GM18858 (cell line): ENCODE data around the gene ZPR1.

Source experiments
- ATAC-seq: cut with Tn5 transposase; IDR thresholded peaks from one replicate; pipeline ENCODE4 v1.9.1; 2021; ENCODE audit not compliant: unreplicated experiment

The ZPR1 gene

DNA sequence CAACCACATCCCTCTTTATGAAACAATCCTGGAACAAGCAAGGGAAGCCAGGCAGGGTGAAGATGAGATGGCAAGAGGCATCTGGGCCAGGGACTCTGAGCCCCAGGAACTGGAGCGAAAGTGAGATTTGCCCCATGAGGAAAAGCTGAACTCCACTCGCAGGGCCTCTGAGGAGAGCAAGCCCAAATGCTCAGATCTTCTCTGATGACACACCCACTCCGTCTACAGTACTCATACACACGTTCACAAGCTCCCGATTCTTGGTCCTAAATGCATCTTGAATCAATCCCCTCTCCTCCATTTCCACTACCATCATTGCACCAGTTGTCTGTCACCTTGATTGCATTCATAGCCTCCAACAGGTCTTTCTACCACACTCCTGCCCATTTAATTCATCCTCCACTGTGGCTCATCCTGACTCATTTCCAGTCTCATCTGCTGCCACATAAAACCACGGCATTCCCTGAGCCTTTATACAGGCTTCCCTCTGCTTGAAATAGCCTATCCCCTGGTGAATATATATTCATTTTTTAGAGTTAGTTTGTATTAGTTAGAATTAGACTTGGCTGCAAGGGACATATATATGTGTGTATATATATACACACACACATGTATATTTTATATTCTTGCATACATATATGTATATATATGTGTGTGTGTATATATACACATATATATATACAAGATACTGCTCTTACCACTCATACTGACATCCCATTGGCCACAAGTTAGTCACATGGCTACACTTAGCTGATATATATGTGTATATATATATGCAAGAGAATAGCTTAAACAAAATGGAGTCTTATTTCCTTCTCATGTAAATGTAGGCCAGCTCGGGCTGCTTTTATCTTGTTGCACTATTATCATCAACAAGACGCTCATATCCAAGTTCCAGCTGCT, 5.3 kb upstream of the ZPR1 start:
- no peak for ATAC-seq

DNA sequence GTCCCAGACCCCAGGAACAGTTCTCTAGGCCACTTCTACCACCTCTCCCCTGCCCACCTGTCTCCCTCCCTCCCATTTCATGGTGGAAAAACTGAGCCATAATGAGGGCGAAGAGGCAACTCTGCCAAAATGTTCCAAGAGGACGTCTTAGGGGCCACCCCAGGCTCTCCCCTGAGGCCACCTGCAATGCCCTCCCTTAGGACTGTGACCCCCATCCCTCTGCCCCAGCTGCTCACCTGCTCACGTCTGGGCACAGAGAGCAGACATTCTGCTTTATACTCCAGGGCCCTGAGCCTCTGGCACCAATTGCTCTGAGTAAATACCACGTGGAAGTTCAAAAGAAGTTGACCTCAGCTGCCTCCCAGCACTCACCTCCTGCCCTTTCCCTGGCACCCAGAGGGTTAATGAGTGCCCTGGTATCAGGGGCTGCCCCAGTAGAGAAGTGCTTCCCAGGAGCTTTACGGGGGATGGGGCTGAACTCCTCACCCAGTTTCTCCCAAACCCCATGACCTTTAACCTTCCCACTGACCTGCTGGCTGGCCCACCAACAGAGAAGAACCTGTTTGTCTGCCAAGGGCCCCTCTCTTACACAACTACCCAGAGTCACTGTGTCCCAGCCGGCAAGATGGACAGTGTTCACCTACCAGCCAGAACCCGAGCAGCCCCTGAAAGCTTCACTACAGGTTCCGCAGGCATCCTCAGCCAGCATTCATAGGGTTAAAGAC, 4.5 kb upstream of the ZPR1 start:
- ATAC-seq, result no peak

DNA sequence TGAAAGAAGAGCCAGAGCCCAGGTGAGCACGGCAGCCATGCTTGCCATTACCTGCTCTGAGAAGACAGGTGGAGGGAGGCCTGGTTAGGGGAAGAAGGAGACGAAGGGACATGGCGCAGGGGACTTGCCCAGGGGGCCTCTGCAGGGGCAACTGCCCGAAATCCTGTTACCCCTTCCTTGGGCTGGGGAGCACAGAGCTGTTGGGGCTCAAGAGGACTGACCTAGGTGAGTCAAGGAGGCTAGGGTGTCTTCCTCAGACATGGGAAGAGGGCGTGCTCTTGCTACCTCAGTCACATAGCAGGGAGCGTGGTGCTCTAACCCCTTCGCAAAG, 4.0 kb upstream of the ZPR1 start, which contains the start of gene APOA5:
TSS of gene APOA5 (minus strand) at position 67 of the 331 bp plus-strand sequence. CDS start at position 48, 19 bp downstream.
- no peak for ATAC-seq

DNA sequence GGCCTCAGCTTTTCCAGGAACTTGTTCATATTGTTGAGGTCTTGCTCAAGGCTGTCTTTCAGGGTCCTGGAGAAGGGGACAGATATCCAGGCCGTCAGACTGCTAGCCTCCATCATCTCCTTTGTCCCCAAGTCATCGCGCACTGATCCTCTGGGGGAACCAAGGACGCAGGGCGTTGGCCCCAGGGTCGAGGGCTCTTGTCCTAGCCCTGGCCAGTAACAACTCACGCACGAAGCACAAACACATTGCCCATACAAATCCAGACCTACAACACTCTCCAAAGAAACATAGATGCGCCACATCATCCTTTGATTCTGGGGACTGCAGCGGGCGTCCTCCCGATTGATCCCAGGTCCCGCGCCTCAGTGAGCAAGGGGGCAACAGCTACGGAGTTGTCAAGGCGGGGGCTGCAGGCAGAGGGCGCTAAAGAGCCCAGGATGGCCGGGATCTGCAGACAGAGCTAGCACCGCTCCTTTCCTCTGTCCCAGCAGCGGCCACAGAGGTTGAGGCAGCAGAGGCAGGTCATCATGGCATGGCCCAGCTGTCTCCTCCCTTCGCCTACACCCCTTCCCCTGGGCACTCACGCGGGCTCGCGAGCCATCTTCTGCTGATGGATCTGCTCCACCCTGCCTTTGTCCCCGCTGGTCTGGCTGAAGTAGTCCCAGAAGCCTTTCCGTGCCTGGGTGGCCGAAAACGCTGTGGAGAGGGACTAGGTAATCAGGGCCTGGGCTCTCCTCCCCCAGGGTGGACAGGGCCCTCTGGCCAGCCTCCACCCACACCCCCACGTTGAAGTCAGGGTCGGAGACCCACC, 3.4 kb upstream of the ZPR1 start:
- ATAC-seq, result no peak

DNA sequence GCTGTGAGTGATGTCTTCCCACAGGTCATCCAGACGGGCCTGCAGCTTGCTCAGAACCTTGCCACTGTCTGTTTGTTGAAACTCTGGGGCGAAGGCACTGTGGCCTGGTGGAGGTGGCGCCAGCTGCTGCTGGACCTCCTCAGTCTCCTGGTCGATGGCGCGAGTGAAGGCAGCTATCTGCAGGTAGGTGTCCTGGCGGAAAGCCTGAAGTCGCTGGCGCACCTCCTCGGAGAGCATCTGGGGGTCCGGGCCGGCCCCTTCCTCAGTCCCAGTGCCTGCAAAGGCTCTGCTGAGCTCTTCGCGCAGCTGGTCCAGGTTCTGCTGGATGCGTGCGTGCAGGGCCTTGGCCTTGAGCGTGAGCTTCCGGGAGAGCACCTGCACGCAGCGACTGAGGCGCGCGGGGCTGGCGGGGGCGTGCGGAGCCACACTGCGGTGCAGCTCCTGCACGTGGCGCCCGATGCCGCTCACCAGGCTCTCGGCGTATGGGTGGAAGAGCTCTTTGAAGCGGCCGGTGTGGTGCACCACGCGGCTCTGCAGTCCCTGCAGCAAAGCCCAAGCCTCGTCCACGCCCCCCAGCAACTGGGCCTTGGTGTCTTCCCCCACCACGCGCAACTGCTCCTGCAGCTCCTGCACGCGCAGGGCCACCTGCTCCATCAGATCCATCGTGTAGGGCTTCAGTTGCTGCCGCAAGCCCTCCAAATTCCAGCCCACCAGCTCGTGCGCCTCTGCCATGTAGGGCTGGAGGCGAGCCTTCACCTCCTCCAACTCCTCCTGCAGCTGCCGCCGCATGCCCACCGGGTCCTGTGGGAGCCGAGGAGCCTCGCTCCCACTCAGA, 2.6 kb upstream of the ZPR1 start:
- no peak for ATAC-seq

DNA sequence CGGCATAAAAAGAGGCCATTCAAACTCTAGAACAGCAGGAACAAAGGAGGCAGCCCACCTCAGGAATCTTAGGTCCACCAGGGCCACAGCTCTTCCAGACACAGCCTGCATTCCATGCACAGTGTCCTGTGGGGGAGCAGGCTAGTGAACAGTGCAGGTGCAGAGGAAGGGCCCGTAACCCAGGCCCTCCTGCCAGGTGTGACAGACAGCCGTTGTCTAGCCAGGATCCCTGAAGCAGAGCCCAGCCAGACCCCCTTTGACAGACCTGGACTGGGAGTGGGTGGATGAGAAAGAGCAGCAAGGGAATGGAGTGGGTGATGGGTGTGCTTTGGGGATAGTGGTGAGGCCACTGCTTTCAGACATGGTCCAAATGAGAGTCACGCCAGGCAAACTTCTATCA, 1.2 kb upstream of the ZPR1 start:
- no peak for ATAC-seq

DNA sequence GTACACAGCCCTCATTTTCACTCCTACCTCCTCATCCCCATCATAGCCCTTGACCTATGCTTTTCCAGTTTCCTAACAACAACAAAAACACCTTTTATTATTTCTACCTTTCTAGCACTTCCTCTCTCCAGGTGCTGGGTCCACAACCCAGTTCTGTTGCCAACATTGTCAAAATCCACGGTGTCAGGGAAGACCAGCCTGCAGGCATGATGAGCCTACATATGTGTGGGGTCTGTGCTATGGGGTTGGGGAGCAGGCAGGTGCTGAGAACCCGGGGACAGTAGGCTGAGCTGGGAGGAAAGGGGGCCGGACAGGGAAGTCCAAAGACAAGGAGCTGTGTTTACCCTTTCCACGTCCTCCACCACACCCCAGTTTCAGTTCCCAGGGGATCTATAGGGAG, 711 bp upstream of the ZPR1 start:
- ATAC-seq, result no peak

DNA sequence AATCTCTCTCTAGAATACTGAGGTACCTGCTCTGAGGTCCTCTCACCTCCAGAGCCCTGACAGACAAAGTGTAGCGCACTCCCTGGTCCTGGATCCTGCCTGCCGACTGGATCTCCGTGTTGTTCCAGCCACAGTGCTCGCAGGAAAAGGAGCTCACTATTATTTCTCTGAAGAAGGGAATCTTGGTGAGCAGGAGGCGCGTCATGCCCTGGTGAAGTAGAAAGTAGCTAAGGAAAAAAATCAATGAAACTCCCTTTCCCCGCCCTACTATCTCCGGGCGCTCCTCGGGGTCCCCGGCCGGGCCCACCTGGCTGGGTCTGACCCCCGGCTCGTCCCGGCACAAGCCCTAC, 412 bp downstream of the ZPR1 start:
- no peak for ATAC-seq

DNA sequence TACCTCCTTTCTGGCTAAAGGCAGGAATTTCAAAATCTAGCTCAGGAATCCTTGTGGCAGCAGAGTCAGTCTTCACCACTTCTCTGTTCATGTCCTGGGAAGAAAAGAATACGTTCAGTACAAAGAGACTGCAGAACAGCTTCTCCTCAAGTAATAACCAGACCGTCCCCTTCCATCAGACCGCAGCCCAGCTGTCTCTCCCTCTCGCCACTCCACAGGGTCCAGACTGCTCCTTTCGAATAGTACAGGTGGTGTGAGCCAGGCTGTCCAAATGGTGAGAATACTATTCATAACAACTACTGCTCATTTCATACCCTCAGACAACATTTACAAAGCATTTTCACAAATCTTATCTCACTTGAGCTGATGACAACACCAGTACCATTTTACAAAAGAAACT, 857 bp downstream of the ZPR1 start:
- ATAC-seq, result no peak

DNA sequence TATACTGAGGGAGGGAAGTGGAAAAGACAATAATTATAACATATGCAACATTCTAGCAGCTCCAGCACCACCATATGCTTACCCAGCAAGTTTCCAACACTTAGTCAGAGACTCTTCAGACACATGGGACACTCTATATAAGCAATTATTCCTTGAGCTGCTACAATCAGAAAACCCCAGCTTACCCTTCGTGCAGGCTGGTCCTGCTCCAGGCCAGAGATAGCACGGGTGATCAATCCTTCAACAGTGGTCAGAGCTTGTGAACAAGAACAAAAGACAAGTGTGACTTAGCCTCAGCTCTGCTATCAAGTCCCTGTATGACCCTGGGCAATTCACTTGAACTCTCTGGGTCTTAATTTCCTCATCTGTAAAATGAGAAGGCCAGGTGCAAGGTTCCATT, 1.5 kb downstream of the ZPR1 start:
- ATAC-seq, result no peak

DNA sequence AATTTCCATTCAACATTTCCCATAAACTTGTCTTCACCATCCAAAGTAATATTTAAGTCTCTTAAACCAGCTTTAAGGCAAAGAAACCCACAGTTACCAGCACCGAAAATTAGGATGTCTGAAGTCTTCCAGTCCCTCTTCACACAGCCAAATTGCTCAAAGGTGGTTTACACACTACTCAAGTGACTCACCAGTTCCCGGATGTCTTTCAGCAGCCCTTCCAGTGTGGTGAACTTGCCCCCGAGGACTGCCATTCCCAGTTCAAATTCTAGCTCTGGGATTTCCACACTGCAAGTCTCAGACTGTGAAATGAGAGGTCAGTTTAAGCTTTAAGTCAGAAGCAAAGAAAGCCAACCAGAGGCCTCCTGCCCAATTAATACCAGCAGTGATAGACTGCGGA, 5.1 kb downstream of the ZPR1 start:
- ATAC-seq, result no peak

DNA sequence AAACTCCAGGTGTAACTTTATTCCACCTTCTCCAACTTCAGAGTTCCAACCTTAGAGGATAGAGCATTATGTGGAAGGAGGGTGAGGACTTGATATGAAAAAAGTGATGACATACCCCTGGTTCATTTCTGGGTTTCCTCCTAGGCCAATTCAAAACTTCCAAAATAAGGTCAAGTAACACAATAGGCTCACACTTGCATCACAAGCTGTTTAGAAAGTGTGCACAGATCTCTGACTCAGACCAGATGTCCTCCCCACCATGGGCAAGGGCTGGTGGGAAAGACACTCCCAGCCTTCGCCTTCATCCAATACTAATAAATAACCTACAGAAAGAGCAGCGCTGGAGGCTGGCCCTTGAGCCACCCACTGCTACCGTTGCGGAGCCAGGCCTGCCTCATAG, 9.3 kb downstream of the ZPR1 start:
- no peak for ATAC-seq

DNA sequence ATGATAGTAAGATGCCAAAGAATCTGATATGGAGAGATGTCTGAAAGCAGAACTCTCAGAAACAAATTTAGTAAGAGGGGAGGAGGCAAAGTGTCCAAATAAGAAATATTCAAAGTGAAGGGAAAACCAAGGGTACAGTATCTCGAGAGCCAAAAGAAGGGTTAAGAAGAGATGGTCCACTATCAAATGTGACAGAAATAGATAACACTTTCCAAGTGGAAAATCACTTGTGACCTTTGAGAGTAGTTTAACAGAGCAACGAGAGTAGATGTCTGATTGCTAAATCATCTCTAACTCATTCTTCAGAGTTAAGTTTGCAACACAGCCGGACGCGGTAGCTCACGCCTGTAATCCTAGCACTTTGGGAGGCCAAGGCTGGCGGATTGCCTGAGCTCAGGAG, 10.8 kb downstream of the ZPR1 start:
- no peak for ATAC-seq

DNA sequence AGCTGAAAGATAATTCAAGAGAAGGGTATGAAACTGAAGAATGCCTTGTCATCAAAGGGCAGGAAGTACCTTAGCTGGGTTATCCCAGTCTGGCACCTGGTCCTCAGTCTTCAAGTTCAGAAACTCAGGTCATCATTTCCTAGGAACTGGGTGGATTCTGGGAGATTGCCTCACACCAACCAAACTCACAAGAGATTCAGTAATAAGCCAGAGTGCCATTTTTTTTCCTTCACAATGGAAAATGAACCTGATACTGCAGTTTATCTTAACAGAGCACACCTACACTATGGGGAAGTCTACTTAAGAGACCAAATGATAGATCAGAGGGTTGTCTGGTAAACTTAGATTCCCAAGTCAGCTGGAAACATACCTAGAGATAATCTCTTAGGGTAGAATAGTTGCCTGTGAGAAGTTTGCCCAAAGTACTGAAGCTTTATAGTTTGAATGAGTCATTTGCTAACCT, 11.3 kb downstream of the ZPR1 start:
- no peak for ATAC-seq

DNA sequence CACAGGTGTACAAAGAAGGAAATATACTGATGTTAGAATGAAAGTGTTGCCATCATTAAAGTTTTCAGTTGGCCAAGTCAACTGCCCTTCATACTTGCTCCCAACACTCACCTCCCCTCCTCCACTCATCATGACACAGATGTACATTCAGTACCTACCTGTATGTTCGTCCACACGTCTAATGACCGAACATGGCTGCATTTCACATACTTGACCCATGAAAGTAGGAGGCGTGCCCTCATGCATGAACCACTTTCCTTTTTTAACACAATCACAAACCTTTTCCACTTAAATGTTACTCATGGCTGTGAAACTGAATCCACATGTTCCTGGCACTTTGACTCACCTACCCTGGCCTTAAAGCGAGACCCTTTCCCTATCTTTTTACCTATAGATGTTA, 11.8 kb downstream of the ZPR1 start:
- no peak for ATAC-seq

DNA sequence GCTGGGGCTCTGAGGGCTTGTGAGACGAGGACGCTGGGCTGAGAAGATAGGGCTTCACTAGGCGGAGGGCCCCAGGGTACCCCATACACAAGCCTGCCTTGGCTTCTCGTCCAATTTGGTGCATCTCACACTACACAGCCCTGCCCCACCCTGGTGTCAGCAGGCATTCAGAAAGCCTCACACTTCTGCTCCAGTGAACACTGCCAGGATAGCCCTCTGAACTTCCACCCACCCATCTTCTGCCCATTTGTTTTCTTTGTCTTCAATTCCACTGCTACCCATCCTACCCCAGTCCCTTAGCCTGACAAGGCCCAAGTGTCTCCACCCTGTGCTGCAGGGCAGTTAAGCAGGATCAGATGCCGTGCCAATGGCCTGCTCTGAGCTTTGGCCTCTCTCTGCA, 13.2 kb downstream of the ZPR1 start:
- ATAC-seq, result no peak

DNA sequence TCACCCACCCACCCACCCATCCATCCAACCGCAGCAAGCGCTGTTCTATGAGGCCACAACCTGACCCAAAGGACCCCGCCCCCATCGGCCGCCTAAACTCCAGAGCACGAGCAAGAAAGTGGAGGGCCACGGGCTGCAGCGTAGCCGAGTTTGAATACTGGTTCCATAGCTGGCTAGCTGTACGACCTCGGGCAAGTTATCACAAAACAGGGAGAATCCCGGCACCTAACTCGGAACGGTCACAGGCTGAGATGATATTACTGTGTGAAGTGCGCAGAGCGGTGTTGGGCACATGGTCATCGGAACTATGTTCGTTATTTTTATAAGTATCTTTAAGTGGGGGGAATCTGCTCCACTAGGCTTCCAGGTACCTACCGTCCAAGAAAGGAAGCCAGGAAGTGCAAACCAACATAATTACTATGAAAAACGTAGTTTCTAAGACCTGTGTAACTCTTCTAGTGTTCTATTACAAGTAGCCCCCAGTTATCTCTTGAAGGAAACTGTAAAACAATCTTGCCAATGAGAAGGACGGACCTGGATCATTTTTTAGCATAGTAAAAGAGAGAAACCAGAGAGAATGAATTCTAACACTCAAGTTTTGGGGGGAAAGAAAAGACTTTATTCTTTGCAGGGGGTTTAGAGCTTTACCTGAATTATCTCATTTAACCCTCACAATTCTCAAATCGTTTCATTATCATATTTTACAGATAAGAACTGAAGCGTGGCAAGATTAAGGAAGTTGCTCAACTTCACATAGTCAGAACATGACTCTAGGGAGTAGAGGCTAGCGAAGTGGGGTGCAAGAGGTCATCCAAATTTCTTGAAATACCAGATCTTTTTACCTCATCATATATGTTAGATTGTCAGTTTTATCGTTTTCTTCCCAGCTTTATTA, 14.4 kb downstream of the ZPR1 start:
- peak; percentile 21 for ATAC-seq

DNA sequence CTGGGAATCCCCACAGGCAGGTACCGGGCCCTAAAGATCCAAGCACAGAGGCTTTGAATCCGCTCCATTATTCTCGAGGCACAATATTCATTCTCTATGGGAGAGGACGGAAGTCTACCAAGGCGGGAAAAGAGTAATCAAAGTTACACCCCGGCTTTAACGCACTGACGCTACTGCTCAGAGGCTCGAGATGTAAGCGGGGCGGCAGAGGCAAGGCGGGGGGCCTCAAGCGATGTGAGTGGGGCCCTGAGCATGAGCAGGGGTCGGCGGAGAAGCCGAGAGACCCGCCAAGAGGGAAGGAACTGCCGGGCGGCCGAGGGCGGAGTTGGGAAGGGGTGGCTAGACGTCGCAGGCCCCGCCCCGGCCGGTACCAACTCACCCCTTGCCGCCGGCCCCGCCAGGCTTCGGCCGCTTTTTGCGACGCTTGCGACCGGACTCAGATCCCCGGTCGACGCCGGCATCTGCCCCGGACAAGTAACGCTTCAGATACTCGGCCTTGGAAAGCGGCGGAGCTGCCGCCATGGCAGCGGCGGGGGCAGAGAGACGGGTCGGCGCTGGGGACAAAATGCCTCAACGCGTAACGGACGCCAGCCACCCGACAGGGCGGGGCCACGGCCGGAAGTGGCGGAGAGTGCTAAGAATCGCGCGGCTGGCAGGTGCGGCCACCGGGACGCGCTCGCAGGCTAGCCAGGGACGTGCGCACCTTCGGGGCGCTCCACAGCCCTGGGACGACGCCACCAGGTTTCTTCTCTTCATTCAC, 15.2 kb downstream of the ZPR1 start, which contains the start of gene BUD13:
TSS of gene BUD13 (minus strand) at position 545 of the 760 bp plus-strand sequence. CDS start at position 522, 23 bp downstream.
- peak; percentile 66 for ATAC-seq

DNA sequence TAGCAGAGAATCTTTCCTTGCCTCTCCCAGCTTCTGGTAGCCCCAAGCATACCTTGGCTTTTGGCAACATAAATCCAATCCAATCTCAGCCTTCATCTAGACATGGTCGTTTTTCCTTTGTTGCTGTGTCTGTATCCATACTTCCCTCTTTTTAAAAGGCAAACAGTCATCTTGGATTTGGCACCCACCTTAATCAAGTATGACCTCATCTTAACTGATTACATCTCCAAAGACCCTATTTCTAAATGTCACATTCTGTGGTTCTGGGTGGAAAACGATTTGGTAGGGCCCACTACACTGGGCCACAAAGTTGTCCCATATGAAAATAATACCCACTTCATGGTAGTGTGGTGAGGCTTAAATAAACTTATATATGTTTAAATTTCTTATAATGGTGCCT, 15.9 kb downstream of the ZPR1 start:
- no peak for ATAC-seq
